Hepatic stellate cell (primary cell): ENCODE data around the gene PIRT.

Source experiments
- DNase-seq: peaks from one replicate; pipeline ENCODE4 v3.0.0; 2011; ENCODE audit warnings: low spot score

Gene PIRT

DNA sequence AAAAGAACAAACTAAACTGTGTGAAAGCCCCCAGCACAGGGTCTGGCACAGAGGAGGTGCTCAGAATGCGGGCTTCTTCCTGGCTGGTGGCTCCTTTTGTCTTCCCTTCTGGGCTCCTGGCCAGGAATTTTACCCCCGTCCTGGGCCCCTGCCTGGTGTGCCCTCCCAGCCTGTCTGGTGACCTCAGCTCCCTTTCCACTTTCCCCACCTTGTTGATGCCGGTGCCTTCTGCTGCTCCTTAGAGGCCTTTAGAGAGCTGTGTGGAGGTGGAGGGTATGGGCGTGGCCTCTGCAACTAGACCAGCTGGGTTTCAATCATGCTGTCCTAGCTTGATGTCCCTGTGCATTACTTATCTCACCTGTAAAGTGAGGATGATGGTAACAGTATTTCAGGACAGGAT lies 16.8 kb downstream of the PIRT start:
- no peak for DNase-seq

DNA sequence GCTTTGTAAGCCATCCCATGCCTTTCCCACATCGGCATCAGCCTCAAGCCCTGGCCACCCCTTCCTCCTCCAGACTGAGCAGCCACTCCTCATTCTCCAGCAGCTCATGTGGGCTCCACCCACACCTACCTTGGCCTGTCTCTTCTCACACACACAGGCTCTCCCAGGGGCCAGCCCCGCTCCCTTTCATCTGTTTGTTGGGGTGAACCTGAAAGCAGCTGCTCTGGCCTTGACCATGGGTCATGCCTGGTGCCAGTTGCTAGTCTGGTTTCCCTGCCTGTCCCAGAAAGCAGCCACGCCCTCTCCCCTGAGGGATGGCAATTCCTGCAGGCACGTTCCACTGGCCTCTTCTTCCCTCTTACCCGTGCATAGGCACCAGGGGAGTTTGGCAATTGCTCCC lies 22.6 kb downstream of the PIRT start:
- DNase-seq, result no peak

DNA sequence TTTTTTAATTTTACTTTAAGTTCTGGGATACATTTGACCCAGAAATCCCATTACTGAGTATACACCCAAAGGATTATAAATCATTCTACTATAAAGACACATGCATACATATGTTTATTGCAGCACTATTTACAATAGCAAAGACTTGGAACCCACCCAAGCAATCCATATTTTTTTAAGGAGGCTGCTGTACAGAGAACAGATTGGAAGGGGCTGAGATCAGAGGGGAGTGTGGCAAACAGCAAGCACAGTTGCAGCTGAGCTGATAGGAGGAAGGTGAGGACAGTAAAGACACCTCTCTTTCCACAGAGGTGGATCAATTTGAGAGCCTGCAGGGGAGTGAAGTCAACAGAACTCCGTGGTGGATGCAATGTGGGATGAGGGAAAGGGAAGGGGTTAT lies 23.8 kb downstream of the PIRT start:
- no peak for DNase-seq

DNA sequence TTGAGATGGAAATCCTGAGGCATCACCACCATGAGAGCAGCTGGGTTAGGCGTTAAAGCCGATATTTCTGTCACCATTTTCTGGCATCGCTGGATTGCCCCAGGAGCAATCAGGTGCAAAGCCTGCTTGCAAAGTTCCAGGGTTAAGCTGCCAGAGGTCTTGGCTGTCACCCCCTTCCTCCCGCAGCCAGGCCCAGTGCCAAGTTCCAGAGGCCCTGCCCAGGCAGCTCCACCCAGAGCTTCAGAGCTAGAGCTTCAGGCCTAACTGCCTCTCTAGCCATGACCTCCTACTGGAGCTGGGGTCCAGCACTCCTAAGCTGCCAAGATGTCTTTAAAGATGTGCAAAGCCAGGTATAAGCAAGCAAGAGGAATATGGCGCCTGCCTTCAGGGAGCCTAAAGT lies 25.2 kb downstream of the PIRT start:
- no peak for DNase-seq

DNA sequence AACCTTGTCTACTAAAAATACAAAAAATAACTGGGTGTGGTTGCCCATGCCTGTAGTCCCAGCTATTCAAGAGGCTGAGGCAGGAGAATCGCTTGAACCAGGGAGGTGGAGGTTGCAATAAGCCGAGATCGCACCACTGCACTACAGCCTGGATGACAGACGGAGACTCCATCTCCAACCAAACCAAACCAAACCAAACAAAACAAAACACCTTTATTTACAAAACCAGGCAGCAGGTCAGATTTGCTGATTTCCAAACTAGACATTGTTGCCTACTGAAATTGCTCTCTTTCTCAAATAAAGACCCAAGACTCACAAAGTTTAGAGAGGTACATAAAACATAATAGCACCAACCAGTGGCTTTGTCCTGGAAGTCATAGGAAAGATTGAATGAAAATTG lies 28.3 kb downstream of the PIRT start:
- DNase-seq, result no peak

DNA sequence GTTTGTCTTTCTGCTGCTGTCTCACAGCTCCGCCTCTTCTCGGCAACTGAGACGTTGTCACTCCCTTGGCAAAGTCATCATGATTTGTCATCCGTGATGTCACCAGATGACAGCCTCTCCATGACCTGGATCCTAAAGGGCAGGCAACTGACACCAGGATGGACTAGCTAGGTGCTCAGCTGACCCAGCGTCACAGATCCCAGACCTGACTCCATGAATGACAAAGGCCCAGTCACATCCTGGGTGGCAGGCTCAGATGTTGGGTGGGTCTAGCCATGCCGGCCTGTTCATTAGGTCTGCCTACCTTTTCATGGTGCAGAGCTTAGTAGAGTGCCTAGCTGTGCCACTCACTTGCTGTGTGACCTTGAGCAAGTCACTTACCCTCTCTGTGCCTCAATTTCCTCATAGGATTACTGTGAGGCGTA lies 30.2 kb downstream of the PIRT start:
- DNase-seq, result no peak

DNA sequence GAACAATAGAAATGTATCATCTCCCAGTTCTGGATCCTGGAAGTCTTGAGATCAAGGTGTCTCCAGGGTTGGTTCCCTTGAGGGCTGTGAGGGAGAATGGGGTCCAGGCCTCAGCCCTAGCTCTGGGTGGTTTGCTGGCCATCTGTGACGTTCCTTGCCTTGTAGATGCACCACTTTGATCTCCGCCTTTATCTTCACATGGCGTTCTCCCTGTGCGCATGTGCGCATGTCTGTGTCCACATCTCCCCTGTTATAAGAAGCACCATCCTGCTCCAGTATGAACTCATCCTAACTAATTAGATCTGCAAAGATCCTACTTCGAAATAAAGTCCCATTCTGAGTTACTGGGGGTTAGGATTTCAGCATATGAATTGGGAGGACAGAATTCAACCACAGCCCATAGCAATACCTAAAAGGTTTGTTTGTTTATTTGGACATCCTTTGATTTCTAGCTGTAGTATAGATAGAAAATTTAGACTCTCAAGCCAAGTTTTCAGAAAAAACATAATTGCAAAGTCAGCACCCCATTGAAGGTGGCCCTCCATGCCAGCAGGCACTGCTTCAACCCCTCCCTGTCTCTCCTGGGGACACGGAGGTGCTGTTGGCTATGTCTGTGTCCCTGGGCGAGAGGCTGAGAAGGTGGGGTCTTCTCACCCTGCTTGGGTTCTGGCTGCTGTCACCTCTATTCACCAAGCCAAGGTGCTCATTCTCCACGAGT lies 31.2 kb downstream of the PIRT start:
- no peak for DNase-seq

DNA sequence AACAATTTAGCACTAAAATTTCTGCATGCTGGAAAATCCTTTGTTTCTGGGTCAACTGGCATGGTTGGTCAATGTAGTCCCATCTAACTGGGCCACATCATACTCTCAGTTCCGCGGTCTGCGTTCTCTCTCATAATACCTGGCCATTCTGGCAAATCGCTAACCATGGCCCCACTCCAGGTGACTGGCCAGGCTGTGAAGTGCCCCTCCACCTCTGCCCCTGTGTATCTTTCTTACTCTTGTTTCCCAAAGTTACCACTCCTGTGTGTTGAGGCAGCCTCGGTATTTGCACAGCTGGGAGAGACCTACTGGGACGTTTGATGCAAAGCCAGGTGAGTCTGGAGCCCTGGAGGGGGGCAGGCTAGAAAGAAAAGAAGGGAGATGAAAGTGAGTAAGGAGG lies 32.0 kb downstream of the PIRT start:
- no peak for DNase-seq

DNA sequence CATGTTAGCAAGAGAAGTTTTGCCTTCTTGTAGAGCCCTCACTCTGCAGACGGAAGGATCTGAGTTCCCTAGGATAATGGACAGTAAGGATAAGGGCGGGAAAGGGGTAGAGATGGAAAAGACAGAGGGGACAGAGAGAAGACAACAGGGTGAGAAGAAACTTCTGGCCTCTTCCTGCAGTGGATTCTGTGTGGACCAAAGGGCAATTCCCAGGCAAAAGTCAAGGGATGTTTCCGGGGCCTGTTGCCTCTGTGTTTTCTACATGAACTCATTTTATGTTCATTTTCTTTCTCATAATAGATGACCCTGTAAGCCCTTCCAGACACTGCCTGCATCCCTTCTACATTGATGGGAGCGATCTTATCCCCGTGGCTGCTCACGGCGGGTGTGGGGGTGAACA lies 33.3 kb downstream of the PIRT start:
- DNase-seq, result no peak

DNA sequence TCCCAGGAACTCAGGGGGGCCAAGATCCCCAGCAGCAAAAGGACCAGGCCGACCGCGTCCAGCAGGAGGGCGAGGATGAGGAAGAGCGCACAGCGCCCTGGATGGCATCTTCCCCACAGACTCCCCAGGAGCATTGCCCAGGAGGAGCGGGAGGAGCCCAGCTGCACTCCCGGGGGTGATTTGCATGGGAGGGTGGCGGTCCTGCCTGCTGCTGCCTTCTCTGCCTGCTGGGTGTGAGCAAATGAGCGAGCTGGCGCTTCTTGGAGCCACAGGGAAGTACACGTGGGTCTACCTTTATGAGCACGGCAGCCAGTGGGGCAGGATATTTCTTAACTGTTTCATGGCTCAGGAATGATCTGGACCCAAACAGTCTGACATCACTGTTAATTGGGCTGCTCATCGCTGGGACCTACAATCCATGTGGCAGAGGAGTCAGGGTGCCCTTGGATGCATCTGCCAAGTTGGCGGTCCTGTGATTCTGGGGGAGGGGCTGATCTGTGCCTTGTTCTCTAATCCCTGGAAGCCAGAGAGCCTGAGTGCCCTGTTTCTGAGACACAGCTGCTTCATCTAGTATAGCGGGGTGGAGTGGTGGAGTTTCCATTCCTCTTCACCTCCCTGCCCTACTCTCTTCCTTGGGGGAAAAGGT lies 33.9 kb downstream of the PIRT start, which contains the start of gene TMEM238L:
TSS of gene TMEM238L (minus strand) at position 270 of the 646 bp plus-strand sequence. CDS start at position 134, 136 bp downstream.
- DNase-seq, result no peak

DNA sequence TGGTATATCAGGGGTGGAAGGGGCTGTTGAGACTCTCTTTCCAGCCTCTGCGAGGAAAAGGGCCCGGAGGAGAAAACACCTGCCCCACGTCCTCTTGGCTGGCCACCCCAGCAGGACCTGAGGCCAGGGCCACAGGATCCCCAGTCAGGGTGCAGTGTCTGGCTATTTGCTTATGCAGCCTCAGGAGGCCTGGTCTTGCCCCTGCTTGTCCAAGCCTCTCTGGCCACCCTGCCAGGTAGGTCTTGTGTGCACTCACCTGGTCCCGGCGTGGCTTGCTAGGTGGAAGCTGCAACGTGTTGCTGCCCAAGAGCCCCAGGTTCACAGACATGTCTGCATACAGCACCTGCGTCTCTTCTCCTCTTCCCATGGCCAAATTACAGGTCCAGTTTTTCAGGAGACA lies 34.5 kb downstream of the PIRT start:
- DNase-seq, result no peak

DNA sequence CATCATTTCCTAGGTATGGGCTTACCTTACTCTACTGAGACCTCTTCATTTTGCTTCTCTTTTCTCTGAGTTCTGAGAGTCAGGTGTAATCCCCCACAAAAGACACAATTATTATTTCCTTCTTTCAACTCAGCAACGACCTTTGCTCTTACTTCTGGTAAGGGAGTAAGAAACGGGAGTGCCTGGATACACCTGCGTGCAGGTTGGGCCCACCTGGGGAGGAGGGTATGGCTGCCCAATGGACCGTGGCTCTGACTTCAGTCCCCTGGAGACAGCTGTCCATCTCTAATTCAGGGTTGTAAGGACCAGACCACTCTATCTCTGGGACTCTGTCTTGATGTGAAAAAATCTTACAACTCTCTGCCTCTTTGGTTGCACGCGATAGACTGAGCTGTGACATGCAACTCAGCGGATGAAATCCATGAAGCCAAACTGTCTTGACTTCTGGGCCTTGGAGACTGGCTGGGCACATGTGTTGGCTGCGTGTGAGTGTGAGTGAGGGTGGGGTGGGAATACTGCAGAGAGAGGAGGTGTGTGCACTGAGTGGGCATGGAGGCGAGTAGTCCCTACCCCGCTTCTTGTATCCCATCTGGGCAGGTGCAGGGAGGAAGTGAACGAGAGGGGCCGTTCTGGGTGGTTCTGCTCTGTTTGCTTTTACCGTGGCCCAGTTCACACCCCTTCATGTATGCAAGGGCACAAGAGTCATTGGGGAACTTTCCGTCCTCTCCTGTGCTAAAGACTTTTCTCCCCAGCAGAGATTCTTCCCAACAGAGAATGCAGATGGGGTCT lies 35.2 kb downstream of the PIRT start:
- DNase-seq, result no peak

DNA sequence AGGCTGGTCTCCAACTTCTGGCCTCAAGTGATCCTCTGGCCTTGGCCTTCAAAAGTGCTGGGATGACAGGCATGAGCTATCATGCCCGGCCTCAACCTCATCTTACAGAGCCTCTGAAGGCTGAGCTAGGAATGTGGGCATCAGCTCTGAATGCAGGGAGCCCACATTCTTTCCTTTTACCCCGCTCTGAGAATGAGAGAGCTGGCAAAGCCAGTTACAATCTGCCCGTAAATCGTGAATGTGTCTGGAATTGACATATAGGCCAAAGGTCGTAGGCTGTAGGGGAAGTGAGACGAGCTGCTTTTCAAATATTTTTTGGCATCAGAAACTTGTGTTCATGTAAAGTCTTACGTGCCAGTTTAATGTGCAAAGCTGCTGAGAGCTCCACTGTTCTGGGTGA lies 38.5 kb downstream of the PIRT start:
- DNase-seq, result no peak

DNA sequence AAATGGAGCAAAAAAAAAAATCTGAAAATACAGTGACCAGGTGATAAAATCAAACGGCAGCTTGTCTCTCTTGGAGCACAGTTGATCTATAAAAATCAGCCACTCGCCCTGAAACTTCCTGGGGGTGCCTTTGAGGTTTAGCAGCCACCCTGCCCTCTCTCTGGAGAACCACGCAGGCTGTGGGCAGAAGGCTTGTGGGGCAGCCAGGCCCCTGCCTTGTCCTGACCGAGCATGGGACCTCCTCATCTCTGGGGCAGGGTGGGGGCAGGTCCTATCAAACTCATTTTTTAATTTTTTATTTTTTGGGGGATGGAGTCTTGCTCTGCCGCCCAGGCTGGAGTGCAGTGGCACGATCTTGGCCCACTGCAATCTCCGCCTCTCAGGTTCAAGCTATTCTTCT lies 39.0 kb downstream of the PIRT start:
- DNase-seq, result no peak

DNA sequence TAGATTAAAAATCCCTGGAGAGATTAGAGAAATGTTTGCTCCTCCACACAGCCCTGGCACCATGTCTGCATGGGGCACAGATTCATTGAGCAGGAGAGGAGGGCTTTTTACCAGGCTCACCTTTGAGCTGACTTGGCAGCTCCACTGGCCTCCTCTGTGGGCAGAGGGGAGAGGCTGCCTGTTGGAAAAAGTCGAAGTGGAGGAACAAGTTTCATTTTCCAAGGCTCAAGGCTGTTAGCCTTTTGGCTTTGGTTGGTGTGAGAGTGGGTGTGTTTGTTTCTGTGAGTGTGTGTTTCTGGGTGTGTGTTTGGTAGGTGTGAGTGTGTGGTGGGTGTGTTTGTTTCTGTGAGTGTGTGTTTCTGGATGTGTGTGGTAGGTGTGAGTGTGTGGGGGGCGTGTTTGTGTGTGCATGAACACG lies 39.5 kb downstream of the PIRT start:
- no peak for DNase-seq

DNA sequence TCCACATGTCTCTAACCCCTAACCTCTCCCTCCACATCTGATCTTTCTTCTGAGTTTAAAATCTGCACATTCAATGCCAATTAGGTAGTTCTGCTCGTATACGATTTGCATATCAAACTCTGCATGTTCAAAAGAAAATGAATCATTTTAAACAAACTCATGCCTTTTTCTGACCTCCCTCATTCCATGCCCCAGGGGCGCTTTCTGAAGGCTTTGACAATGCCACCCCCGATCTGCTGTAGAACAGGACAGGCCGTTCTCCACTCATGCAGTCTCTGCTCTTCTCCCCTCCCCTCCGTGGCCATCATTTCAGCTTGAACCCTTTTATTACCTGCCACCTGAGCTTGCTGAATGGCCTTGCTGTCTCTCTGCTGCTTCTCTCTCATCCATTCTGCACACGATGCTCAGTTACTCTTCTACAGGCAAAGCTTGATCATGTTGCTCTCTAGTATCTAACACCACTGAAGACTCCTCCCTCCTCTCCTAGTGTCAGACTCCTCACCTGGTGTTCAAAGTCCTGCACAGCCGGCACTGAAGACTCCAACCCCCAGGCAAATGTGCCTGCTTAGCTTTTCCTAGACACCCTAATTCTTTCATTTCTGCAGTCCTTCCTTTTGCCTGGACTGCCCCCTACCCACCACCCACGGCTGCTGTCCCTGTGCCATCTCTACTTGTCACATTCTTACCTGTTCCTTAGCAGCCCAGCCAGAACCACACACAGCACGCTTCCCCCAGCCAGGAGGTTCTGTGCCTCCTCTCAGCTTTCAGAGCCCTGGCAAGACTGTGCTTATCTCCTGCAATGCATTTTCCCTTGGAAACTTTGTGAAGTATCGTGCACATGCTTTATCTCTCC lies 40.2 kb downstream of the PIRT start:
- no peak for DNase-seq

DNA sequence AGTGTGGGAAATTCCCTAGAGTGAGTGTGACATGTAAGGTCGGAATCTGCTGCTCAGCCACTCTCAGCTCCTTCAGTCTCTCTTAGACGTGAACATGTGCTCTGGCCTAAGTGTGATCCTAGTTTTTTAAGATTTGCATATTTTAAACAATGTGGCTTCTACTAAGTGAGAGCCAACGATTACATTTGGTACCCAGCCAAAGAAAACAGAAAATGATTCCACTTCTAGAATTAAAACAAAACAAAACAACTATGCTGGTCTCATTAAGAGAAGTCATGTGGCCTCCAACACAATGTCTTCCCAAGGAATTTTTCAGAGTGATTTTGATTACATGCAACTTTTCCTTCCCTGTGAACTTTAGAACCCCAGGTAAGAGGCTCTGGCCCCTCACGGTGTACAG lies 44.1 kb downstream of the PIRT start:
- no peak for DNase-seq

DNA sequence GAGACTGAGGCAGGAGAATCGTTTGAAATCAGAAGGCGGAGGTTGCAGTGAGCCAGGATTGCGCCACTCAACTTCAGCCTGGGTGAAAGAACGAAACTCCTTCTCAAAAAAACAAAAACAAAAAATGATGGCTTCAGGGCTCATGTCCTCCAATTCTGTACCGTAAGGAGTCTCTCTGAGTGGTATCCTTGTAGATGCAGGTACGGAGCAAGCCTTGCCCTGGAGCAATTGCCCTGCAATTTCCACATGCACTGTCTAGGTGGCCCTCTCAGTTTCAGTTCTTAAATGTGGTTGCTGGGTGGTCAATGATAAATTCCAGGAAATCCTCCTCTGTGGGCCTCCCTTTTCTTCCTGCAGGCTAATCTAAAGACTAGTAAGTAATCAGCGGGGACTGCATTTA lies 44.6 kb downstream of the PIRT start:
- DNase-seq, result no peak

DNA sequence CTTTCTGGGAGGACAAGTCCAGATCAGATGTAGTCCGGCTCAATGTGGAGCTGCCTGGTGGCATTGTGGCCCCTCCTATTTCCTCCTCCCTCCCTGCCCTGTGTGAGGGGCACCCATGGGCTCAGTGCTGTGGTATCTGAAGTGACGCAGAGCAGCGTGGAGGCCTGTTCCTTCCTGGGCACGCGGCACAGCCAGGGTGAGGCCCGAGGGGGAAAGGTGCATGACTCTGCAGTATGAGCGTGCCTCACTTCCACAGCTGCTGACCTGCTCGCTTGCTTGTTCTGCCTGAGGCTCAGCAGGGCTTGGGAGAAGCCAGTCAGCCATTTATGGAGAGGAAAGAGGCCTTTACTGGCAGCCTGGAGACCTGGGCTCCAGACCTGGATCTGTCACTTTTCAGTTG lies 45.7 kb downstream of the PIRT start:
- DNase-seq, result no peak

DNA sequence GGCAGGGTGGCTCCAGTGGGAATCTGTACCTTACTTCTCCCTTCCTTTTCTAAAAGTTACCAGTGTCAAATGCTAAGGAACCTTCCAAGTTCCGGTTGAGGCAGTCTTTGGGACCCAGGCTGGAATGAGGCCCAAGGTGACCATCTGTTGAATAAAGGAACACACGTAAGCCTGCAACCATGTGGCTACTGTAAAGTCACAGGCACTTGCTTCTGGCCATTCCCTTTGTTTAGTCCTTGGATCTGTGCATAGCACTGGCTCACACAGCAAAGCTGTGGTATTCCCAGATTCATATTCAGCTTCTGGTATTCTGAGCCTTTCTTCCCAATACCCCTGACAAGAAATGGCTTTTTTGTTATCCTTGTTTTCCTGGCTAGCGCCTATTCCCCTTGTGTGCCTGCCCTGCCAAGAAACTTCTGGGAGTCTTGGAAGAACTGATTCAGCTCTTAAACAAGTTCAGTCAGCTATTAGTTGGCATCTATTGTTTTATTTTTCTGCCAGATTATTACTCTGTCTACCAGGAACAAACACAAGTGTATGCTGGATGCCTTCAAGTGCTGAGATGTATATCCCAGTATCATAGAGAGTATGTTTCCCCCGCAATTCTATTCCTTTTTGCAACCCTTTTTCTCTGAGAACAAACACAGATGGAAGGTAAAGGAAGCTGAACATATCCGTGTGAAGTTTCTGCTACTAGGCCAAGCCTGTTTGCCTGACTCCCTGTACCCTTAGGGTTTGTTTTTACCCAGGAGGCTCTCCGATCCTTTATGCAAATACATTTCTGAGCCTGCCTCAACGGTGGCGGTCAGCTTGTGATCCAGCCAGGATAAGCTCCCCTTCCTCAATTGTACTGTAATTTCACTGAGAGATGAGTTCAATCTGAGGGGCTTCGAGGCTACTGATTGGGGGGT lies 47.1 kb downstream of the PIRT start:
- DNase-seq, result no peak

DNA sequence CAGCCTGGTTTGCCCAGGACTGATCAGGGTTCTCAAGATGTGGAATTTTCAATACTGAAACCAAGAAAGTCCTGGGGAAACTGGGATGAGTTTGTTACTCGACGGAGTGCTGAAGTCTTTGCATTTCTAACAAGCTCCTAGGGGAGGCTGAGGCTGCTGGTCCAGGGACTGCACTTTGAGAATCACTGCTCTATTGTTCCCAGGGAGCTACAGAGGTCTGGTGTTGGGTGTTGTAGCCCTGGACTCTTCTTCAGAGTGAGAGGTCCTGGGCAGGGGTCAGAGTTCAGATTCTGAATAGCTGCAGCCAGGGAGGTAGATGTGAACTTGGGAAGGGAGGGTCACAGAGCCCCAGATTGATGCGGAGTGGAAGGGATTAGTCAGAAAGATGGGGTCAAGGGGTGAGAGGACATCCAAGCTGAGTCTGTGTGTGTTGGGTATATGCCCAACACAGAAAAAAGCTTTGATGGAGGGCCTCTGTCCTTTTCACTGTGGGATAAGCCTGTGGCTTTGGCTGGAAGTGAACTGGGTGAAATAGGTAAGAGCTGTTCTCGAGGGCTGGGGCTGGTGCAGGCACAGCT lies 48.1 kb downstream of the PIRT start:
- no peak for DNase-seq
